Activated gamma-delta T cell (primary cell): Measurements from ENCODE around the gene ANKRD65.

ENCODE experiments used
- DNase-seq: peaks from one replicate; lab custom pipeline; 2025; lab: John Stamatoyannopoulos, UW

Gene ANKRD65

DNA sequence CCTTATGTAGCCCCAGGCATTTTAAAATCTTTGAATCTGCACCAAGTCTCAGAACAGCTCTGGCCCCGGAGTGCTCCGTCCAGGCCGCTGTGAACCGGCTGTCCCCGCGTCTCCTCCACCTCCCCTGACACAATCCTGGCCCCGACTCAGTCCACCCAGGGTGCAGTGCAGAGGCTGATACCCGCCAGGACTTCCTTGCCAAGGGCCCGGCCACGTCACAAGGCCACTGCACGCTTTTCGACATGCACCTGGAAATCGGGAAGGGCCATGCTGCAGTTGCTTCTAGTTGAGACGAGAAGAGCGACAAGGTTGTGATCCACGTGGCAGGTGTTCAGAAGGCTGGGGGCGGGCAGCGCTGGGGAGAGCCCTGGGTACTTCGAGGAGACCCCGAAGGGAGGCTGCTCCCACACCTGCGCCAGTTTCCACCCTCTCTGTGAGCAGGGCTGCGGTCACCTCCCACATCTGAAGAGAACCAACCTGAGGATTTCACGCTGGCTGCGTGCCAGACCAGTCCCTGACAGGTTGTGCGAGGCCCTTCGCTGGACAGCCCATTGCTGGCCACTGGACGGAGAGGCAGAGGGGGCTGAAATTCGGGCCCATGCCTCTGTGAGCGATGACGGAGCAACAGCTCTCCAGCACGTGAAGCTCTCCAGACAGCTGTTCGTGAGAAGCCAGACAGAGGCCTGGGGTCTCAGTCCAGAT, 21.1 kb upstream of the ANKRD65 start:
- DNase-seq = no peak

- no peak for DNase-seq
Measured at GRCh38 chr1:1441002-1441888, 20.2 kb upstream of the ANKRD65 start.

DNA sequence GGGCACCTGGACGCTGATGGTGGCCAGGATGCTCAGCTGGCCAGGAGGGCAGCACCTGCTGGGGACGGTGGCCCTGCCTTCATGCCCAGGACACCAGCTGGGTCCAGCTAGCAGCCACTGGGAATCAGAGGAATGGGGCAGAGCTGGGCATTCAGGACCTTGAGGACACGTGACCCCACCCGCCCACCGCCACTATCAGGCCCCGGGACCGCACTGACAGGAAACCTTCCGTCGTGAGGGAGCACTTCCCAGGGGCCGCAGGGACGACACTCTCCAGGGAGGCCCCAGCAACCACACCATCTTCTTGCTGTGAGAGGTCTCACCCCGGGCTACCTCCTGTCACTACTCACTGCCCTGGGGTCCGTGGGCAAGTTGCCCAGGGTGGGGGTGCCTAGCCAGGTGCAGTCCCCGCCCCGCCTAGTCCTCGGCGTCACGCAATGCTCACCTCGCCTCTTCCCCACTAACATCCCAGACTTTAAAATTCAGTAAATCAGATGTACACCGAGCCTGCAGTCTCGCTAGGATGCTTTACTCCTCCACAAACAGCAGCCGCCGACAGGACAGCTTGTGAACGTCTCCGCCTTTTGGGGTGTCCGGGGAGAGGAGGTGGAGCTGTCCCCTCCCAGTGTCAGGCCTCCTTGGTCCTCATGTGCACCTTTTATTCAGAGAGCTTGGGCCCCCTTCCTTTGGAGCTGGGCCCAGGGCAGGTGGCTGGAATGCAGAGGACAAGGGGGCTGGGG, 19.4 kb upstream of the ANKRD65 start:
- no peak for DNase-seq

- no peak for DNase-seq
Measured at GRCh38 chr1:1439546-1440261, 18.6 kb upstream of the ANKRD65 start.

DNA sequence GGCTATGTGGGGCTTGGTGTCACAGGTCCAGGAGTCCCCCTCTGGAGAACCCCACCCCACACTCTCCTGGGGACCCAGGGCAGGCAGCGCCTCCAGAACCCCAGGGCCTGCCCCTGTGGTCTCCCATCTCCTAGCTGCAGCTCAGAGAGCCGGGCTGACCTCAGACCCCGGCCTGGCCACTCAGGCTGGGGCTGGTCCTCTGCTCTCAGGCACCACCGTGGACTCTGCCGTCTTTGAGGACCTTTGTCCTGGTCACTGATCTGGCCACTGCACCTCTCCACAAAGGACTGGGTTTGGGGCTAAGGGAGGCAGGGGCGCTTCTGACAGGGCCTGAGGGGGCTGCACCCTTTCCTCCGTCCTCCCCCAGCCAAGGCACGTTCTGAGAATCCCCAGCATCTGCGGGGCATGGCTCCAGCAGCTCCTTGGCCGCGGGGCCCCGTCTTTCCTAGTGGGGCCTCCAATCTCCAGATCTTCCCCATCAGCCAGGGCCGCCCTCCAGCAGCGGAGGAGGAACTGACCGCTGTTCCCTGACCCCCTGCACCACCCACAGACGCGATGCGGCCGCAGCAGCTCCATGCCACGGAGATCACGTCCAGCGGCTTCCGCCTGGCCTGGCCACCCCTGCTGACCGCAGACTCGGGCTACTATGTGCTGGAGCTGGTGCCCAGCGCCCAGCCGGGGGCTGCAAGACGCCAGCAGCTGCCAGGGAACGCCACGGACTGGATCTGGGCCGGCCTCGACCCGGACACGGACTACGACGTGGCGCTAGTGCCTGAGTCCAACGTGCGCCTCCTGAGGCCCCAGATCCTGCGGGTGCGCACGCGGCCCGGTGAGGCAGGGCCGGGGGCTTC, 17.7 kb upstream of the ANKRD65 start:
- no peak for DNase-seq

- no peak for DNase-seq
Measured at GRCh38 chr1:1437904-1438376, 16.9 kb upstream of the ANKRD65 start.

DNA sequence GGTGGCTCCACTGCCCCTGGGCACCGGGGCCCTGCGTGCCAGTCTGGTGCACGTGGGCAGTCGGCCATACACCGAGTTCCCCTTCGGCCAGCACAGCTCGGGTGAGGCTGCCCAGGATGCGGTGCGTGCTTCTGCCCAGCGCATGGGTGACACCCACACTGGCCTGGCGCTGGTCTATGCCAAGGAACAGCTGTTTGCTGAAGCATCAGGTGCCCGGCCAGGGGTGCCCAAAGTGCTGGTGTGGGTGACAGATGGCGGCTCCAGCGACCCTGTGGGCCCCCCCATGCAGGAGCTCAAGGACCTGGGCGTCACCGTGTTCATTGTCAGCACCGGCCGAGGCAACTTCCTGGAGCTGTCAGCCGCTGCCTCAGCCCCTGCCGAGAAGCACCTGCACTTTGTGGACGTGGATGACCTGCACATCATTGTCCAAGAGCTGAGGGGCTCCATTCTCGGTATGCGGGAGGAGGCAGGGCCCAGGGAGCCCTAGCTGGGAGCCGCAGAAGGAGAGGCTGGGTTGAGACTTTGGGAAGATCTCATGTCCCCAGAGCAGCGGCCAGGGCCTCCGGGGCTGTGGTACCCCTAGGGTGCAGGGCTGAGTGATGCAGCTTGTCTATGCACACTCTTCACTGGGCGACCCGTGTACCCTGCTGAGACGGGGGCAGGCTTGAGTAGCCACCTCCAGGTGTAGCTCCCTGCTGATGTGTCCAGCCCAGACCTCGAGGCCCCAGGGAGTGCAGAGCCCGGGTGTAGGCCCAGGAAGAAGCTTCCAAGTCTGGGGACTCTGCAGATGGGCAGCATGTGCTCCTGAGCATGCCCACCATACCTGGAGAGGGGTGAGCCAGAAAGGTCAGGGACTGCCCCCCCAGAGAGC, 16.2 kb upstream of the ANKRD65 start:
- no peak for DNase-seq

DNA sequence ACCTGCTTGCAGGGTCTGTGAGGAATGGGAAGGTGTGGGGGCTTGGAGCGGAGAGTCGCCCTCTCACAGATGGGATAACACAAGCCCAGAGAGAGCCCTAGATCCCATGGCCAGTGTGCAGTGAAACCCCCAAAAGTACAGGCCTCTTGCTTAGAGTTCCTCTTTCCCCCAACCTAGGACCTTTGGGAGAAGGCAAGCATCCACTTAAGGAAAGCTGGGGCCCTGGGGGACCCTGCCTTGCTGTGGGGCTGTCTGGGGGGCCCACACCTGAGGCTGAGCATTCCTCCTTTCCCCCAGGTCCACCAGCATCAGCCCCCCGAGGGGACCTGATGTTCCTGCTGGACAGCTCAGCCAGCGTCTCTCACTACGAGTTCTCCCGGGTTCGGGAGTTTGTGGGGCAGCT, 15.6 kb upstream of the ANKRD65 start:
- DNase-seq = no peak

DNA sequence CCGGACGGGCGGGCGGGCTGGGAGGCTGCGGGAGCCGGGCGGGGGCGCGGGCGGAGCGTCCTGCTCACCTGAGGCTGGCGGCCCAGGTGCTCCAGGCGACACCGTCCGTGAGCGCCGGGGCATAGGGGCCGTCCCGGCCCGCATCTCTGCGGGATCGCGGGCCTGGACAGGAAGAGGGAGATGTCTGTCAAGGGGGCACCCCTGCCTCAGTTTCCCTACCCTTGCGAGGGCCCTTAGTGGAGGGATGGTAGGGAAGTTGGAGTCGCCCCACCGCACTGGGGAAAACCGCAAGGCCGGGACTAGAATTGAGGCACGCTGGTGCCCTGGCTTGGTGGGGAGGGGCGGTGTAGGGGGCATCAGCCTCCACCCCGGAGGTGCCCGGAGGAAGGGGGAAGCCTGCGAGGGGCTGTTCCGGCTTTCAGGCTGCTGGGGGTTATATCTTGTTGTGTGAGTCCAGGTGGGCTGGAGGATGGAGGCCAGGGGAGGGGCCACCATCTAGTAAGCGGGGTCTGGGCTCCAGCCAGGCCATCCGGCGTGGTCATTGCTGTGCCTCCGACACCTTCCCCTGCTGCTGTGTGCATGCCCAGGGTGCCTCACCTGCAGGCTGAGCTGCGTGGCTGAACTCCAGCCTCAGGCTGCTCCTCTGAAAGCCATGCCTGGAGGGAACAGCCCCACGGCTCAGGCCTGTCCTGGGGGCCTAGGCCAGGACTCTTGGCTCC, 15.0 kb upstream of the ANKRD65 start:
- no peak for DNase-seq

DNA sequence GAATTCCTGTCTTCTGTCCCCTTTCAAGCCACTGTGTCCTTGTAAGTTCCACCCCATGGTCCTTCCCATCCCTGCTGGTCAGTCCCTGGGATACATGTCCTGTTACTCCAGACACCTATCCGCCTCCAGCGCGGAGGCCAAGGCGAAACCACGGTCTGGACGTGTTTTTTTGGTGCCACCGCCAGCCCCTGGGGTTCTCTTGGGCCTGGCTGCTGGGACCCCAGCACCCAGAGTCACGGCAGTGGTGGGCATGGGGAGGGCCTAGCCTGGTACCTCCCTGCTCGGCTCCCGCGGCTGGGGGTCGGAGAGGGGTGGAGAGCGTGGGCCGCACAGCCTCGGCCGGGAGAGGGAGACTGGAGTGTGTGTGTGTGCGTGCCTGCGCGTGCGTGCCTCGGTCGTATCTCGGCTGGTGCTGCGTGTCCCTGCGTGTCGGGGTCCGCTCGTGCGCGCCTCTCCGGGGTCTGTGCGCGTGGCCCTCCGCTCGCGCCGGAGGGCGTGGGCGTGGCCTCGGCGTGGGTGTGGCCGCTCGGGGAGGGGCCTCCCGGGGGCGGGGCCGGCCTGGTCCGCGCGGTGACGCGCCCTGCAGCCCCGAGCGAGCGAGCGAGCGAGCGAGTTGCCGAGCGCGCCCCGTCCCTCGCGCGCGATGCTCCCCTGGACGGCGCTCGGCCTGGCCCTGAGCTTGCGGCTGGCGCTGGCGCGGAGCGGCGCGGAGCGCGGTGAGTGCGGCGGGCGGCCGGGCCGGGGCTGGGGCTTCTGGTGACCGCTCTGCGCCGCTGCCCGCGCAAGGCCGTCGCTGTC, 14.2 kb upstream of the ANKRD65 start, which contains the start of gene VWA1:
Gene VWA1 (plus strand): TSS at position 585 of the 798 bp plus-strand sequence. CDS start 59 bp downstream, at position 644.
- DNase-seq = peak; percentile 31

GRCh38 chr1:1434824-1435105, 13.7 kb upstream of the ANKRD65 start:
- no peak for DNase-seq

DNA sequence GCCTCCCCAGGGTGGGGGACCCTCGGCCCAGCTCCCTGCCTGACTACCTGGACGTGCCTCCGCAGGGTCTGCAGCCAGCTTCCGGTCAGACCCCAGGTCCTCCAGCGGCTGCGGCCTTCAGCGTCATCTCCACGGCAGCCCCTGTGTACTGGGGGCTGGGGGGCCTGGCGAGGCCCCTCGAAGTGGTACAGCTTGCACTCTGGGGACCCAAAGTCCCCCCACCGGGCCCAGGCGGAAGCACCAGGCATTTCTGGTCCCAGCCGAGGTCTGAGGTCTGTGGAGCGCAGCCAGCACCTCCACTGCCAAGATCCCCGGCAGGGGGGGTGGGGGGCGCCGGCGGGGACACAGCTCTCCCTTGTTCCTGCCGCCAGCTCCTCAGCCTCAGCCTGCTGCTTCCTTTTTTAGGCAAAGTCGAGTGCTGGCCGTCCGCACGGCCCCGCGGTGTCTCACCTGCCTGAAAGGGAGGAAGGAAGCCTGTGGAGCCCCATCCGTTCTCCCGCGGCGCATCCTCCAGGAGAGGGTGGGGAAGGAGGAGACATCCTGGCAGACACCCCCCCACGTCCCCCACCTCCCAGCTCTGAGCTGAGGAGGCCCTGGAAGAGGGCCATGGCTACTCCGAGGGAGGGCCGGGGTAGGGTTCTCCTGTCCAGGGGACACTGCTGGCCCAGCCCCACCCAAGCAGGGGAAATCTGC, 13.2 kb upstream of the ANKRD65 start:
- no peak for DNase-seq

DNA sequence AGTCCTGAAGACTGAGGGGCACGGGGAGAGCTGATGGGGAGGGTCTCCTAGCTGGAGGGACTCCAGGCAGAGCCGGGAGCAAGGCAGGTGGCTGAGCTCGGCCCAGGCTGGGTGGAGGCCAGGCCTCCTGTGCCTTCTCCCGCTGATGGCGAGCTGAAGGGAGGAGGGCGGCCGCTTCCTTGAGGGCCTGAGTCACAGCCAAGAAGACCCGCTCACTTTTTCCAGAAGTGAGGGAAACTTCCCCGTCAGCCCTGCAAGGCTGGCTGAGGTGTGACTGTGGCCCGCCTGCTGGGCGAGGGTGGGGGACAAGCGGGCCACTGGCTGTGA, 12.7 kb upstream of the ANKRD65 start:
- no peak for DNase-seq

DNA sequence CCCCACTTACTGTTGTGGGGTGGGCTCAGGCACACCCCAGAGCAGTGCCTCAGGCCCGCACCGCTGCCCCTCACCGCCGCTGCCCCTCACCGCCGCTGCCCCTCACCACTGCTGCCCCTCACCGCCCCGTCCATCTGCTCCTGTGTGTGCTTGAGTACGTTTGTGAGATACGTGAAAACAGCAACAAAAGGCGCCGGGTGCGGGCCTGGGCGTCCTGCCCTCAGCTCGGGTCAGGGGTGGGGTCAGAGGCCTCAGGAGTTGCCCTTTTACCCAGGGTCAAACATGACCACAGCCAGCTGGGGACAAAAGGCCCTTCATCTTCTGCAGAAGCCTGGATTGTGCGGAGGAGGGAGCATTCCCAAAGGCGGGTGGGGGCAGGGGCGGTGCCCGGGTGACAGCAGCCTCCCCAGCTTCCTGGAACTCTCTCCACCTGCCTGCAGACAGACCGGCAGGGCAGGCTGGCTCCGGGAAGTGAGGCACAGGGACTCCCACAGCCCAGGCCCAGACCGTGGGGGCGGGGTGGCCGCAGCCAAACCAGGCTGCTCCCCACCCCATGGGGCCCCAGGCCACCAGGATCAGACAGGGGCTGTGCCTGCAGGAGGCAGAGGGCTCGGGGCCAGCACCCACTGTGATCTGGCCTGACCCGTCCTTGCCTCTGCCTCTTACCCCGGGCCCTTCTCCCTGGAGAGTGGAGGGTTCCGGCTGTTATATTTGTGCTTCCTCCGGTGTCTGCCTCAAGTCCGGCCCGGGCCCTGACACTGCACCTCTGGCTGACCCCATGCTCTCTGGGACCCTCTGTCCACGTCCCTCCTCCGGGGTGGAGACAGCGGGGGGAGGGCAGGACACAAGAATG, 12.1 kb upstream of the ANKRD65 start:
- no peak for DNase-seq

GRCh38 chr1:1432274-1432950, 11.3 kb upstream of the ANKRD65 start:
- no peak for DNase-seq

DNA sequence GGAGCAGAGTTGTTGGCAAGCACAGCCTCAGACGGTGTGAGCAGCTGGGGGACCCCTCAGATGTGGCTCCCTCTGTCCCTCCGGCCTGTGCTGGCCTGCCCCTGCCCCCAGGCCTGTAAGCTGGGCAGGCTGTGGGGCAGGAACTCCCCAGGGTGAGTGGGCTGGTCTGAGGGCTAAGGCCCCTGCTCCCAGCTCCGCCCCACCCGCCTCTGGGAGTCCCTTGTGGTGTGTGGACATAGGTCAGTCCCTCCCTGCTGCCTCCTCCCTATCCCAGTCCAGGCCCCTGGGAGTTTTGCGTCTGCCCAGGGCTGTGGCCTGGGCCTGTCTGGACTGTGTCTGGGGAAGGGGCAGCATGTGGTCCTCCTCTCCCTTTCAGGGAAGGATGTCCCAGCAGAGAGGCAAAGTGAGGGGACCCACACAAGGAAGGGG, 10.8 kb upstream of the ANKRD65 start:
- no peak for DNase-seq
